Testis (tissue), 2 donors: ENCODE data around the gene IMMP2L.

ENCODE experiments used
- CTCF ChIP-seq, 3 experiments: fragments of 450-650 bp in 2 of 3; fragments of 200-600 bp in 1 of 3; sonication (generic) in 1 of 3; IDR thresholded peaks; one replicate each; pipeline ENCODE4 v1.5.1; 2016 to 2019; ENCODE audit warnings: antibody characterized with exemption in 3 of 3, mild to moderate bottlenecking in 2 of 3, moderate library complexity in 1 of 3
- POLR2A ChIP-seq: fragments of 450-650 bp; IDR thresholded peaks from one replicate; pipeline ENCODE4 v1.6.1; 2017; ENCODE audit warnings: antibody characterized with exemption, mild to moderate bottlenecking, moderate library complexity

- TF ChIP-seq CTCF (IDR thresholded peaks at IDR 0.05), result no peak
- no peak for TF ChIP-seq POLR2A
These were observed 787.2 kb downstream of the IMMP2L start for GRCh38 chr7:110775046-110775445.
